Measurements from ENCODE around the gene SIDT2. TPM values are rescaled to one million over a fixed set of nuclear protein-coding genes. Genes with fewer than 3 reads are reported as not detected.
A peak's percentile ranks its signal among the peaks of the same experiment; 100 is the strongest.

The SIDT2 gene
- total and polyA plus RNA-seq, 2 of the 8 experiments (the other 6 are each of a cell fraction or from before 2014, with no cell fraction given): 18.5 to 21.1 TPM

DNA sequence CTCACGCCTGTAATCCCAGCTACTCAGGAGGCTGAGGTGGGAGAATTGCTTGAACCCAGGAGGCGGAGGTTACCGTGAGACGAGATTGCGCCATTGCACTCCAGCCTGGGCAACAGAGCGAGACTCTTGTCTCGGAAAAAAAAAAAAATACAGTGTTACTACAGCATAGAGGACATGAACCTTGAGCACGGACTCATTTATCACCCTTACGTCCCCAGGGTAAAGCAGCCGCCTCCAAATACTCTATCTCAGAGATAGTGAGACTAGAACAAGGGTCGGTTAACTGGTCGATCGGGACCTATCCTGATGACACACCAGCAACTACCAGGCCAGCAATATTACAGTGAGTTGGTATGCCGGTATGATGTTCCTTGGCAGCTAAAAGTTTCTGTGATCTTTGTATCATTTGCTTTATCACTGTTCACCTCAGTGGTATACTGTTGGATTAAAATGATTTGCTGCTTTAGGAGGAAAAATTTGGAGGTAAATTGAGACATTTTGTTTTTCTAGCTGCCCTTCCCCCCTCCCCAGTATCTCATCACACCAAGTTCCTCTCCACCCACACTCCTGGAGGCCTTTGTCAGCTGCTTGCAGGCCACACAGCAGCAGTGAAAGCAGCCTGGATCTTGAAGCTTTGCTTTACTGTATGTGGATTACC is 7.0 kb upstream of the SIDT2 start:
- CTCF ChIA-PET (ENCODE audit: partially characterized antibody): interaction anchor here (0.5 to 2.8 kb wide), 9 partner anchors 10 to 161 kb away, joined by 3 to 24 read pairs (median 3); partner anchors contain the start of gene PAFAH1B2
- FAIRE-seq: no peak

More for the DNA sequence above, 7.0 kb upstream of the SIDT2 start:
- no peak overlapping the region for H4K5ac ChIP-seq (ENCODE audit: insufficient read length, low read depth, low read length)
- 90% methylated on average over 14 of the region's 14 CpGs; no CpG with 5 or more reads in 1 of the 2 experiments for WGBS, 2 experiments (ENCODE audit: extremely low coverage in 1 of 2, insufficient coverage in 1 of 2, insufficient read length in 1 of 2, insufficient replicate concordance in 2 of 2, low coverage in 1 of 2, low lambda C conversion rate in 2 of 2, missing lambda C conversion rate in 1 of 2)
- no peak overlapping the region for H4K91ac ChIP-seq (replicated peaks; ENCODE audit: insufficient read length, low read length)
- no peaks in the 10 kb centered on the region for H3K9me3 ChIP-seq (ENCODE audit: insufficient read depth in 2 of 2, low read depth in 1 of 2, low read length in 1 of 2)
- H3K36me3 ChIP-seq (ENCODE audit: control insufficient read depth in 2 of 4, insufficient read depth in 4 of 4, low read length in 3 of 4): peaks cover 6 to 42% (median 22%) of the 10 kb centered on the region in 4 experiments; a peak in 6 of 8 replicates
- POLR2A ChIA-PET (ENCODE audit: partially characterized antibody): interaction anchor here (0.5 to 4.3 kb wide), 9 partner anchors 10 to 705 kb away, joined by 3 to 35 read pairs (median 4); partner anchors contain the start of genes FXYD6, PAFAH1B2 and PCSK7
- no peaks in the 10 kb centered on the region; the same call in 1 of the 2 replicates for H3K79me1 ChIP-seq (ENCODE audit: low read depth, low read length)
- H3K18ac ChIP-seq (ENCODE audit: extremely low read depth, low read length): no peak overlapping the region
- H2BK120ac ChIP-seq (replicated peaks; ENCODE audit: low read depth, low read length): no peak overlapping the region
- no peak overlapping the region for H2AFZ ChIP-seq (ENCODE audit: low read length)
- no peak overlapping the region for H3K14ac ChIP-seq (ENCODE audit: insufficient read length)
- no peak overlapping the region for H2BK12ac ChIP-seq (ENCODE audit: low read depth, low read length)
- H3K27me3 ChIP-seq (replicated peaks in 1 of 4; ENCODE audit: control insufficient read depth in 3 of 4, extremely low read depth in 1 of 4, insufficient read depth in 3 of 4, low read length in 3 of 4): no peaks in the 10 kb centered on the region
- no peaks in the 10 kb centered on the region for H3K23me2 ChIP-seq (ENCODE audit: low read depth, low read length)
- H3K4ac ChIP-seq (replicated peaks; ENCODE audit: insufficient read length, low read depth, low read length): no peak overlapping the region
- no peak overlapping the region for H2BK5ac ChIP-seq (ENCODE audit: low read depth, low read length)
- H3K56ac ChIP-seq (replicated peaks; ENCODE audit: insufficient read length, low read depth, low read length): no peak overlapping the region
- no peaks in the 10 kb centered on the region for H3K79me2 ChIP-seq (ENCODE audit: control insufficient read depth in 1 of 2, insufficient read depth in 2 of 2, low read length in 2 of 2)
- peaks cover 0 to 3% of the 10 kb centered on the region in 2 experiments for H4K20me1 ChIP-seq (replicated peaks in 1 of 2; ENCODE audit: control insufficient read depth in 1 of 2, insufficient read depth in 2 of 2, low read length in 2 of 2)
- TF ChIP-seq RXRA (IDR thresholded peaks at IDR 0.05; ENCODE audit: insufficient read depth, low read depth, low read length) (no peak), POLR2A (IDR thresholded peaks at IDR 0.05; ENCODE audit: control extremely low read depth in 1 of 2, low read depth in 2 of 2, low read length in 2 of 2) (peak in 1 of 2 experiments; percentile 36; a peak in 1 of 3 replicates), CEBPB (IDR thresholded peaks at IDR 0.05; ENCODE audit: low read depth, low read length) (0 out of 2 replicates have a peak, but pooled peaks have one; percentile 5), POLR2AphosphoS5 (IDR thresholded peaks at IDR 0.05; ENCODE audit: low read depth, low read length) (peak; percentile 55; the same call in 1 of the 2 replicates), BCL11A (IDR thresholded peaks at IDR 0.05; ENCODE audit: low read depth in 2 of 2, low read length in 2 of 2) (no peak)
- H4K8ac ChIP-seq (ENCODE audit: extremely low read depth, insufficient read depth, low read length): no peak overlapping the region
- DNase-seq (ENCODE audit: low read depth in 1 of 2, low spot score in 2 of 2): no peak
- no peaks in the 10 kb centered on the region for H3K4me1 ChIP-seq (replicated peaks in 1 of 4; ENCODE audit: control insufficient read depth in 3 of 4, insufficient read depth in 4 of 4, low read length in 3 of 4)
- no peak overlapping the region for H2BK15ac ChIP-seq (ENCODE audit: low read length)
- H3K4me3 ChIP-seq (ENCODE audit: extremely low read depth in 1 of 4, insufficient read depth in 2 of 4, low read depth in 3 of 4, low read length in 4 of 4): no peak overlapping the region
- no peak overlapping the region for H3K23ac ChIP-seq (ENCODE audit: insufficient read length)
- no peak overlapping the region for H2BK20ac ChIP-seq (ENCODE audit: low read length)
- no peak overlapping the region for H3K4me2 ChIP-seq (ENCODE audit: insufficient read depth in 1 of 2, low read depth in 2 of 2, low read length in 2 of 2)
- no peak overlapping the region for H3K27ac ChIP-seq (ENCODE audit: low read depth, low read length)
- H2AK5ac ChIP-seq (ENCODE audit: low read depth, low read length): no peak overlapping the region
- H3K9ac ChIP-seq (replicated peaks in 1 of 4; ENCODE audit: extremely low read depth in 1 of 4, low read depth in 3 of 4, low read length in 3 of 4): no peak overlapping the region

Data from H1 (cell line).